DMS53 (cell line): Measurements from ENCODE around the gene KBTBD13.

Source experiments
- DNase-seq: peaks from one replicate; lab custom pipeline; 2025; lab: John Stamatoyannopoulos, UW

Gene KBTBD13

DNA sequence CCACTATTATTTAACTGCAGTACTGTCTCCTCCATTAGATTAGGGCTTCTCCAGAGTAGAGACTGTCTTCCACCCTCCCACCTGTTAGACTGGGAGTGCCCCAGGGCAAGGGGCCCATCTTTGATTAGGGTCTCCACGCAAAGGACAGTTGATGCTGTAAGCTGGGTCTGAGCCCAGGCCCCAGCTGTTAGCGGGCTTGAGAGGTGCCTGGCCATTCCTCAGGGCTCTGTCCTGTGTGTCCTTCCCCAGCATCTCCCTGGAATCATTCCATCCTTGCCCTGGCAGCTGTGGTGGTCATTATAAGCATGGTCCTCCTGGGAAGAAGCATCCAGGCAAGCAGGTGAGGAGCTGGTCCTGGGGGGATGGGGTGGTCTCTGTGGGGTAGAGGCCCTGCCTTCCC, 25.3 kb upstream of the KBTBD13 start:
- no peak for DNase-seq

DNA sequence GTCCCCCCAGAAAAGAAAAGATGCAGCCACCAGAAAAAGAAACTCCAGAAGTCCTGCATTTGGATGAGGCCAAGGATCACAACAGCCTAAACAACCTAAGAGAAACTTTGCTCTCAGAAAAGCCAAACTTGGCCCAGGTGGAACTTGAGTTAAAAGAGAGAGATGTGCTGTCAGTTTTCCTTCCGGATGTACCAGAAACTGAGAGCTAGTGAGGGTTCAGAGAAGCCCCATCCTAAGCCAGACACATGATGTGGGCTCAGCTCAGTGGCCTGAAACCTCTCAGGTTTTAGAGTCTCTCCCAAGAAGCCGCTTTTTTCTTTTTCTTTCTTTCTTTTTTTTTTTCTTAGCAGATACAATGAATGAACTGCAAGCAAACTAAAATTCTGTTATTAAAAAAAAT, 23.6 kb upstream of the KBTBD13 start:
- DNase-seq, result no peak

GRCh38 chr15:65054333-65055200, 22.0 kb upstream of the KBTBD13 start:
- peak; percentile 81 for DNase-seq

GRCh38 chr15:65055201-65055870, 21.2 kb upstream of the KBTBD13 start:
- DNase-seq, result no peak

GRCh38 chr15:65056106-65056505, 20.4 kb upstream of the KBTBD13 start:
- no peak for DNase-seq

DNA sequence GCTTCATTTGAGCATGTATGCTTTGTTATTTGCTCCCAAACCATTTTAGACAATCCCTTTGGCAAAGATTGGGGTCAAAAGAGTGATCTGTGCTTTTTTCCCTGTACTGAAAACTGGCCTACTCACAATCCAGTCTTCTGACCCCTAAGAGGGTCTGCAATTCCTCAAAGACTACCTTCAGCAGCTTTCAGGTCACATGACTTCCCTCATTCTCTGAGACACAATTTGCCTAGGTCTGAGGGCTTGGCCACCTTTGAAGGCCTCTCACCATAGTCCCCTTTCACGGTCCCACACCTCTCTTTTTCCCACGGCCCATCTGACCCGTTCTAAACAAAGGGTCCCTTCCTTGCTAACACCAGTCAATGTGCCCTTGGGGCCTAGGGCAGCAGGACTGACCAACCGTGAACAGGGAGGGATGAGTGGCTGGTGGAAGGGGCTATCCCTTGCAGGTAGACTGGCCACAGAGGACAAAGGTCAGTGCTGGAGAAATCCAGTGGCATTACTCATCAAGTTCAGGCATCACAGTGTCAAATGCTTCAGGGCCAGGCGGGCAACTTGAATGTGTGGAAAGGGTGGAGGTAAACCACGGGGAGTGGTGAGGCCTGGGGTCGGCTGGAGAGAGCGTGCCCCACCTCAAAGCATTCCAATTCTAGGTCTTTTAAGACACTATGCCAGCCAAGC, 19.5 kb upstream of the KBTBD13 start:
- DNase-seq, result peak; percentile 67

DNA sequence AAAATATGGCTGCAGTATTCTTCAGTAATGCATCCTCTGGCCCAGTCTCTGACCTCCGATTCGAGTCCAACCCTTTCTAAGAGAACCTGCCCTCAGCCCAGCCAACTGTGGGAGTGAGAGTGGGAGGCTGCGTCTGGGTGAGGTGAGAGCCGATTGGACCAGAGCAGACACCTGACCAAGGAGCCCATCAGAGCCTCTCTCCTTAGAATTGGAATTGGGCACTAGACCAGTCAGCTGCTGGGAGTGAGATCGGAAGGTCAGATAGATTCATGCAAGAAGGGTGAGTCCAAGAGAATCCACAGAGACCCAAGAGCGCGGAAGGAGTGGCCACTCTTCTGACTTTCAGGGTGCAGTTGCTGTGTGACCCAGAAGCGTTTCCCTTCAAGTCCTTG, 19.0 kb upstream of the KBTBD13 start:
- no peak for DNase-seq

- peak; percentile 11 for DNase-seq
Measured at GRCh38 chr15:65058394-65059368, 17.9 kb upstream of the KBTBD13 start.

GRCh38 chr15:65059369-65059750, 17.2 kb upstream of the KBTBD13 start:
- no peak for DNase-seq

DNA sequence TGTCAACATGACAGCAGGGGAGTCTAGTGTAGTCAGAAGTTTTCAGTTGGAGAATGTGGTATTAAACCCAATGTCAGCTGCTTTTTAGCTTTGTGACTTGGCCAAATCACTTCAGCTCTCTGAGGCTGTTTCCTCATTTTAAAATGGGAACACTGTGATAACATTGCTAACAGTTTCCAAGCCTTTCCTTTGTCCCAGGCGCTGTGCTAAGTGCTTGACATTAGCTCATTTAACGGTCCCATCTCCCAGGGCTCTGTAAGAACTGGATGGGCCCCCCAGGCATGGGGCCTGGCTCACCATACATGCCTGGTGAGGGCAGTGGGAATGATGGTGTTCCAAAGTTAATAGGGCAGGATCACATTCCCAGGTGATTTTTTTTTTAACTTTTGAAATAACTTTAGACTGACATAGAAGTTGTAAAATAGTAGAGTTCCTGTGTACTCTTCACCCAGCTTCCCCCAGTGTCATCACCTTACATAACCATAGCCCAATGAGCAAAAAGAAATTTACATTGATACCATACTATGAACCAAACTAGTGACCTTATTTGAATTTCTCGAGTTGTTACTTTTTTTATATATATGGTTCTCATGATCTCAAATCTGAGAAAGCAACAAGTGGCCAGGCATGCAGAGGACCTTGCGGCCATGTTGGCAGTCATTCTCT, 16.5 kb upstream of the KBTBD13 start:
- no peak for DNase-seq

DNA sequence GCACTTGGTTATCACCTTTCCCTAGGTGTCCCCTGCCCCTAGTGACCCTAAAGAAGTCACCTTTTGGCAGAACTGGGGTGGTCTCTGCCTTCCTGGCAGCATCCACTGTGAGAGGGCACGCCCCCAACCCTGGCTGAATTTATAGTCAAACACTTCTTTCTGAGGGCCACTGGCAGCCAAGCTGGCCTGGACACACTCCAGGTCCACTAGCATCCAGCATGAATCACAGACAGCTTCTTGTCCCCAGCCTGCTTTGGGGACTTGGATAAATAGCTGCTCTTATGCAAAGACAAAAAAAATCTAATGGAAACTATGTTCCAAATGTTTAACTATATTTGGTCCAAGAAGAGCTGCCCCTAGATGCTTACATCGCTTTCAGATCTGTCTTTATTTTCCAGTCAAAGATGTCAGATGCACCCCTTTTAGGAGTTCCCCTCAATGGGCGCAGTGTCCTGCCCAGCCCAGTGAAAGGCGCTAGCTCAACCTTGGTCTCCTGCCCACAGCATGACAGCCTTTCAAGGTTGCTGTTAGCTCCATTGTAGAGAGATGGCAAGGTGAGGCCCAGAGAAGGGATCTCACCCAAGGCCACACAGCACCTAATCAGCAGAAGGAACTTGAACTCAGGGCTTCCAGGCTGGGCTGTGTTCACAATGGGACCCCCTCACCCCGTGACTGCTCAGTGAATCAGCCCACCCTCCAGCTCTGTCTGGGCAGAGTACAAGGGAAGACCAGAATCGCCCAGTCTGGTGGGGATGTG, 15.7 kb upstream of the KBTBD13 start:
- no peak for DNase-seq

DNA sequence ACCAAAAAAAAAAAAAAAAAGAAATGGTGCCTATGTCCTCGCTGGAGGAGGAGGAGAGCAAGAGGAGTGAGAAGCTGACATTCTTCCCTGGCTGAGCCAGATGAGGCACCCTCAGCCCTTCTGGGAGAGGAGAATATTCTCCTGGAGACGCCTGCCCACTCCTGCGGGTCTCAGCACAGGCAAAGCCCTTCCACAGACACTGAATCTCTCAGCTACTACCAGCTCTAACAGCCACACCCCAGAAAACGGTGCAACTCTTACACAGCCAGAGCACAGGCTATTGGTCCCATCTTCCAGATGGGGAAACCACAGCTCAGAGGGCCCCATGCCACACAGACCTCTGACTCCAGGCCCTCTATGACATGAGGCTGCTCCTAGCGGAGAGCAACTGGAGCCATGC, 14.5 kb upstream of the KBTBD13 start:
- no peak for DNase-seq

DNA sequence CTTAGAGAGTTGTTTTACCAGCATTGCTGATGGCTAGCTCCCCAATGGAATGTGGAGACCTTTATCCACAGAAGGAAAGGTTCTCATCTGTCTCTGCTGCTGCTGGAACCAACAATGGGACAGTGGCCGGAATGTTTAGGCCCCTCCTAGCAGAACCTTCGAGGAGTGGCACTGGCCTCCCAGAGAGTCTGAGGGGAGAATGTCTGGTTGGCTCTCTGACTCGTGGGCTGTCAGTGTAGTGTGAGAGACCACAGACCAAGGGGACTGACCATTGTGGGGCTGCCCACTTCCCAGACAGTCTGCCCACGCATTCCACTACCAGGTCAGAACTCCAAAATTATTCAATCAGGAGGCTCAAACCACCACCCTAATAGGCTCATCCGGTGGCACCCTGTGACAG, 13.8 kb upstream of the KBTBD13 start:
- DNase-seq, result no peak

DNA sequence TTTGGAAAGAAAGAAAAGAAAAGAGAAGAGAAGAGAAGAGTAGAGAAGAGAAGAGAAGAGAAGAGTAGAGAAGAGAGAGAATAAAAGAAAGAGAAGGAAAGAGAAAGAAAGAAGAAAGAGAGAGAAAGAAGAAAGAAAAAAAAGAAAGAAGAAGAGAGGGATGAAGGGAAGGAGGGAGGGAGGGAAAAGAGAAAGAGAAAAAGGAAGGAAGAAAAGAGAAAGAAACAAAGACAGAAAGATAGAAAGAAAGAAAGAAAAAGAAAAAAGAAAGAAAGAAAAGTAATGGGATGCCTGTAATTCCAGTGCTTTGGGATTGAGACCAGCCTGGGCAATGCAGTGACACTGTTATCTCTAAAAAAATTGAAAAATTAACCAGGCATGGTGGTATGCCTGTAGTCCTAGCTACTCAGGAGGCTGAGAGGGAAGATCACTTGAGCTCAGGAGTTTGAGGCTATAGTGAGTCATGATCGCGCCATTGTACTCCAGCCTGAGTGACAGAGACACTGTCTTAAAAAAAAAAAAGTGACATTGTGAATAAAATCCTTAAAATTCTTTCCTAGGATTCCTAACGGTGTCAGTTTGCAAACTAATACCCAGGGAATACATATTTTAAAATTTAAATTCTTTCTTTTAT, 10.4 kb upstream of the KBTBD13 start:
- DNase-seq, result peak; percentile 22

DNA sequence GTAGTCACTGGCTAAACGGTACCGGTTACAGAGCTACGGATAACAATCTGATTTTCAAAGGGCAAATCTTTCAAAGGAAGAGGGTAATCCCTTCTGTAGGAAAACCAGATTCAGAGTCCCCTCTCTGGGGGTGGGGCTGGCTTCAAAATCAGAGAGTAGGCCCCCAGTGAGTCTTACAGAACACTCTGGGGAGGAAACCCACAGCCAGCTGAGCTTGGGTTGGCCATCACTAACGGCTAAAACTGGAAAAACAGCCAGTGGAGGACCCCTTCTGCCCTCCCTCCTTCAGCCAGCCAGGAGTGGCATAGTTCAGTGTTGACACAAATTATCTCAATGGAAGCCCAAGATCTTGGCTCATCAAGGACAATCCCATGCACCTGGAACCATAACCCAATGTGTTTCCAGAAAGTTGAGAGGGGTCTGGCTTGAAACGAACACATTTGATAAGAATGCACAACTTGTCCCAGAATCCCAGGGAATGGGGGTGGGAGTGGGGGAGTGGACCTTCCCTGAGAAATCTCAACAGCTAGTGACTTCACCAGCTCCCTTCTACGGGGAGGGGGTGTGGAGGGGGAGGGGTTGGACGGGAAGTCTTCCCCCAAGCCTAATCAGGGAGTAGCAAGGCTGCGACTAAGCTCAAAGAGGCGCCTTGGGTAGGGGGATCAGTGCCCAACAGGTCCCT, 9.8 kb upstream of the KBTBD13 start:
- DNase-seq, result no peak

GRCh38 chr15:65067317-65067644, 9.3 kb upstream of the KBTBD13 start:
- DNase-seq, result no peak

DNA sequence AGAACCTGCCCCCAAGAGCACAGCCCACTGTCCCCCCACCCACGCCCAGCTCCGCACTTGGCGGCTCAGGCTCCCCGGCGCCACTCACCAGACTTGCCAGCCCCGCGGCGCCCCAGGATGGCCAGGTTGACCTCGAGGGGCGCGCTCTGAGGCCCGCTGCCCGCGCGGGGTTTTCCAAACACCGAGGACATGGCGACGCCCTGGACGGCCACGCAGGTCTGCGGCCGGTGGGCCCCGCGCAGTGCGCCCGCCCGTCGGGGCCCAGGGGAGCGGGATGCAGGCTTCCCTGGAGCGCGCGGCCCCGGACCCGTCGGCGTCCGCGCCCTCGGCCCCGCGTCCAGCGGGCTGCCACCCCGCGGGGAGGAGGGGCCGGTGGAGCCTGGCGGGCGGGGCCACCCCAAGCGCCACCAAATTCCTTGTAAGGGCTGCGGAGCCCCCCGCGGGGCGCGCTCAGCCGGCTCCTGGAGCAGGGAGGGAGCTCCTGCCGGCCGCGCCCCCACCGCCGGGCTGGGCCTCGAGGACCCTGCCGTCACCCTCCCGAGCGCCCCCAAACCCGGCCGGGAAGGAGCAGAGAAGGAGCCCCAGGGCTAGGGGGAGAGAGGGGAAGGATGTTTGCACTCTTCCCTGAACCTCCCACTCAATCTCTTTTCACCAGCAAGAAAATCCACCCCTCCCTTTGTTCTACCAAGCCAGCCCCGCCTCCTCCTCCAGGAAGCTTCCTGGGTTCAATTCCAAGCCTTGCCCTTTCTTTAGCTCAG, 8.7 kb upstream of the KBTBD13 start, which contains the start of gene RASL12:
Gene RASL12, minus strand, starts transcription at position 347 of the 758 bp plus-strand sequence. Its CDS starts 156 bp downstream, at position 191.
- DNase-seq, result no peak

DNA sequence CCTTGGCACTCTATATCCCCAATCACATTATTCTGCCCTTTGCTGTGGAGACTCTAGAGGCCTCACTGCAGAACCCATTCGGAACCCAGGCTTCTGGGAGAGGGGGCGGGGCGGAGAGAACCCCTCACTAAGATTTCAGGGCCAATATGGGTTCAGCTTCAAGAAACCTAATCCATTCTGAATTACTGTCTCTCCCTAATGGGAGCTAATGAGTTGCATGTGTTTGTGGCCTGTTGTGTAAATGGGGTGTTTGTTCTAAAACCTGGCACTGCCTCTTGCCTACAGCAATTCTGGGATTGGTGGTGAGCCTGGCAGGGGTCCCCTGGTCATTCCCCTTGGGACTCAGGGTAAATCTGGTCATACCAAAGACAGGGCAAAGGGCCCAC, 8.2 kb upstream of the KBTBD13 start:
- no peak for DNase-seq

GRCh38 chr15:65069179-65069578, 7.4 kb upstream of the KBTBD13 start:
- DNase-seq, result no peak
